ENCODE results near the gene INPP4B.

GRCh38 chr4:142708231-142708630 lies 137.9 kb downstream of the INPP4B start:
- TF ChIP-seq CTCF (IDR thresholded peaks at IDR 0.05) (no peak), SIN3A (IDR thresholded peaks at IDR 0.05; ENCODE audit: borderline replicate concordance, low read depth, low read length) (no peak), RAD21 (IDR thresholded peaks at IDR 0.05; ENCODE audit: low read length) (no peak), ELF1 (IDR thresholded peaks at IDR 0.05) (no peak), RFX5 (IDR thresholded peaks at IDR 0.05; ENCODE audit: low read length) (no peak), POLR2AphosphoS5 (IDR thresholded peaks at IDR 0.05; ENCODE audit: low read depth, low read length) (no peak), YY1 (IDR thresholded peaks at IDR 0.05; ENCODE audit: low read depth) (no peak), EP300 (IDR thresholded peaks at IDR 0.05; ENCODE audit: borderline replicate concordance in 1 of 2, low read depth in 1 of 2, low read length in 1 of 2) (no peak), TAF1 (IDR thresholded peaks at IDR 0.05; ENCODE audit: borderline replicate concordance, low read depth, low read length) (no peak), MEF2A (IDR thresholded peaks at IDR 0.05; ENCODE audit: borderline replicate concordance, low read depth) (no peak)
